Tibial nerve (tissue), 4 donors: ENCODE measurements around the gene CRB3.

Source experiments
- CTCF ChIP-seq, 5 experiments: fragments of 200-600 bp in 3 of 5; fragments of 450-650 bp in 2 of 5; sonication (generic) in 3 of 5; IDR thresholded peaks; one replicate each; pipeline ENCODE4 v1.5.1; 2016 to 2019; ENCODE audit warnings: antibody characterized with exemption in 5 of 5, mild to moderate bottlenecking in 3 of 5, moderate library complexity in 2 of 5
- EP300 ChIP-seq, 2 donors: sonication (generic); formaldehyde crosslinking; IDR thresholded peaks; one replicate each; pipeline ENCODE4 v1.6.1; 2017; ENCODE audit warnings: antibody characterized with exemption in 2 of 2, mild to moderate bottlenecking in 1 of 2

DNA sequence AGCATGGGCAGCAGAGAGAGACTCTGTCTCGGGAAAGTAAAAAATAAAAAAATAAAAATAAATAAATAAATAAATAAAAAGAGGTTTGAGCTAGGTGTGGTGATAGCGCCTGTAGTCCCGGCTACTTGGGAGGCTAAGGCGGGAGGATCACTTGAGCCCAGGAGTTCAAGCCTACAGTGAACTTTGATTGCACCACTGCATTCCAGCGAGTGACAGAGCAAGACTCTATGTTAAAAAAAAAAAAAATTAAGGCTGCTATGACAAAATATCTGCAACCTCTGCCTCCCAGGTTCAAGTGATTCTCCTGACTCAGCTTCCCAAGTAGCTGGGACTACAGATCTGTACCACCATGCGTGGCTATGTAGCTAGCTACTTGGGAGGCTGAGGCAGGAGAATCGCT lies 20.8 kb downstream of the CRB3 start:
- TF ChIP-seq CTCF (IDR thresholded peaks at IDR 0.05), result no peak
- no peak for TF ChIP-seq EP300 (IDR thresholded peaks at IDR 0.05)
